DMS79 treated with DMSO at 0.1 percent for 48 hours (cell line): Measurements from ENCODE around the gene LBR.

Experiments used
- DNase-seq: peaks from one replicate; lab custom pipeline; 2025; lab: John Stamatoyannopoulos, UW

LBR gene

GRCh38 chr1:225373155-225373554 is 54.7 kb downstream of the LBR start:
- no peak for DNase-seq

- DNase-seq, result no peak
Observed at GRCh38 chr1:225371366-225372010, 56.4 kb downstream of the LBR start.

- DNase-seq, result no peak
Observed at GRCh38 chr1:225368036-225368552, 59.7 kb downstream of the LBR start.

- peak; percentile 28 for DNase-seq
Observed at GRCh38 chr1:225366552-225366951, 61.3 kb downstream of the LBR start.

- no peak for DNase-seq
Observed at GRCh38 chr1:225366018-225366417, 61.8 kb downstream of the LBR start.

GRCh38 chr1:225364439-225364838 is 63.4 kb downstream of the LBR start:
- no peak for DNase-seq

GRCh38 chr1:225362805-225363204 is 65.0 kb downstream of the LBR start:
- DNase-seq, result no peak

- no peak for DNase-seq
Observed at GRCh38 chr1:225361176-225361575, 66.7 kb downstream of the LBR start.

GRCh38 chr1:225360119-225360518 is 67.7 kb downstream of the LBR start:
- no peak for DNase-seq

- DNase-seq, result no peak
Observed at GRCh38 chr1:225355863-225356262, 72.0 kb downstream of the LBR start.

GRCh38 chr1:225354906-225355305 is 72.9 kb downstream of the LBR start:
- DNase-seq, result no peak
